ENCODE measurements around the gene CELA3A.
A peak's percentile ranks its signal among the peaks of the same experiment; 100 is the strongest.

CELA3A gene

GRCh38 chr1:22052115-22053016, 50.9 kb downstream of the CELA3A start, which contains the start of gene CDC42:
TSS of gene CDC42 (plus strand) at chr1:22052709. CDS start at chr1:22078479, 25,770 bp downstream.
- DNase-seq, result peak; percentile 87

GRCh38 chr1:22053017-22053860, 51.8 kb downstream of the CELA3A start:
- no peak for DNase-seq

DNA sequence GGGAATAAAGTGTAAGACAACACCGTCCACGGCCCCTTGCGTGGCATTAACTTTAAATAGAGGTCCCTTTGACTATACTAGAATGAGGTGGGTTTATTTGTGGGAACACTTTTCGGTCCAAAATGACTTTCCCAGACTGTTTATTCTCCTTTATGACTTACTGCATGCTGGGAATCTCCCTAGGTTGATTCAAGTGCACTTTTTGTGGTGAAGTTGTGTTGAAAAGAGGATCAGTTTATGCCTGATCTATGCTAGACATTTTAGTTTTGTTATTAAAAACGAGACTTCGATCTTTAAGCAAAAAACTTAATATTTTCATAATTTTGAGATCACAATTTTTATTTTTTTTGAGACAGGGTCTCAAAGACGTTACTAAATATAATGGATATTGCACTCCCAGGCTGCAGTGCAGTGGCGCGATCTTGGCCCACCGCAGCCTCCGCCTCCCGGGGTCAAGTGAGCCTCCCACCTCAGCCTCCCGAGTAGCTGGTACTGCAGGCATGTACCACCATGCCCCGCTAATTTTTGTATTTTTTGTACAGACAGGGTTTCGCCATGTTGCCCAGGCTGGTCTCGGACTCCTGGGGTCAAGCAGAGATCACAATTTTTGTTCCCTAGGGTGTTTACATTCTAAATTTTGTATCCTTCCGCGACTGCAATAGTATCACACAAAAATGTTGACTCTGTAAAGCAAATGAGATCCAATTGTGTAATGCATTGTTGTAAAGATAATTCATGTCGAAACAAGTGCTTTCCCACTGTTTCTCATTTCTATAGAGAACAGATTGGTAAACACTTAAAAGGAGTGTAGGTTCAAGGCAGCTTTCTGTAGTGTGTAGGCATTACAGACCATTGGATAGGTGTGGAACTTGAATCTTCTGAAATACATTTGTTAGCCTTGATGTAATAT, 52.7 kb downstream of the CELA3A start:
- DNase-seq, result no peak

DNA sequence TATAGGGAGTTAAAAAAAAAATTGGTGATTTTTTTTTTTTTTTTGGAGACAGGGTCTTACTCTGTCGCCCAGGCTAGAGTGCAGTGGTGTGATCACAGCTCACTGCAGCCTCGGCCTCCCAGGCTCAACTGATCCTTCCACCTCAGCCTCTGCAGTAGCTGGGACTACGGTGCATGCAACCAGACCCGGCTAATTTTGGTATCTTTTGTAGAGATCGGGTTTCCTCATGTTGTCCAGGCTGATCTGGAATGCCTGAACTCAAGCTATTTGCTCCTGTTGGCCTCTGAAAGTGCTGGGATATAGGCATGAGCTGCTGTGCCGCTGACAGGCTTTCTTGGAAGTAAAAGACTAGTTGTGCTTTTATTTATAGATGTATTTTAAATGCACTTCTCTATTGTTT, 54.0 kb downstream of the CELA3A start:
- DNase-seq, result no peak

GRCh38 chr1:22056043-22056442, 54.6 kb downstream of the CELA3A start:
- DNase-seq, result no peak

- no peak for DNase-seq
Measured at GRCh38 chr1:22056936-22057335, 55.5 kb downstream of the CELA3A start.

DNA sequence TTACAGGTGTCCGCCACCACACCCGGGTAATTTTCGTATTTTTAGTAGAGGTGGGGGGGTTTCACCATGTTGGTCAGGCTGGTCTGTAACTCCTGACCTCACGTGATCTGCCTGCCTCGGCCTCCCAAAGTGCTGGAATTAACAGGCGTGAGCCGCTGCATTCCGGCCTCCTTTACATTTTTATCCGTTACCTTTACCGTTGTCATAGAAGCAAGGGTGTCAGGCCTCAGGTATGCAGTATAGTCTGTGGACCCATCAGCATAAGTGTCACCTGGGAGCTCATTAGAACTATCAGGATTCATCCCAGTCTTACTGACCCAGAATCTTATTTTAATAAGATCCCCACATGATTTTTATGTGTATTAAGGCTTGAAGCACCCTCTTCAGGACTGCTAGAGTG, 56.4 kb downstream of the CELA3A start:
- no peak for DNase-seq
